Pancreas (tissue), 10 donors: ENCODE measurements around the gene CD19. TPM values are rescaled to one million over a fixed set of nuclear protein-coding genes. Genes with fewer than 3 reads are reported as not detected.
"Not testable (repeated sequence)": the region's sequence is repeated elsewhere in the genome, so short reads cannot be mapped to it uniquely, and the experiment has no call there.

Experiments
- ATAC-seq, 4 donors: fragments of 200-7000 bp; cut with Tn5 transposase; one replicate each; pipeline versions ENCODE4 v1.8.0 to v1.9.1; 2020; ENCODE audit warnings: mild to moderate bottlenecking in 4 of 4, moderate library complexity in 4 of 4
- DNase-seq, 6 donors: peaks; one replicate each; pipeline ENCODE4 v3.0.0-alpha.2; 2020
- FAIRE-seq: peaks from 2 replicates; lab custom pipeline; 2012; peaks lifted over from hg19 to GRCh38; lab: Jason Lieb, UNC
- H3K27ac ChIP-seq, 4 donors: fragments of 200-600 bp; sonication (generic); 1 replicate in 3 of 4; 2 replicates in 1 of 4; pipeline versions ENCODE4 v1.5.0 to v1.8.0; 2020
- H3K27me3 ChIP-seq, 4 donors: fragments of 200-600 bp; one replicate each; pipeline ENCODE4 v1.8.0; 2021
- H3K36me3 ChIP-seq, 3 donors: fragments of 200-600 bp; sonication (generic) in 1 of 3; one replicate each; pipeline versions ENCODE4 v1.5.0 to v1.8.0; 2020 to 2021
- H3K4me1 ChIP-seq, 3 donors: fragments of 200-600 bp; one replicate each; pipeline ENCODE4 v1.8.0; 2021
- H3K4me3 ChIP-seq, 4 donors: fragments of 200-600 bp; sonication (generic) in 2 of 4; one replicate each; pipeline versions ENCODE4 v1.5.0 to v1.8.0; 2020 to 2021
- H3K9me3 ChIP-seq, 4 donors: fragments of 200-600 bp; one replicate each; pipeline ENCODE4 v1.8.0; 2021
- CTCF ChIP-seq, 4 donors: fragments of 200-600 bp; sonication (generic) in 3 of 4; IDR thresholded peaks; one replicate each; pipeline versions ENCODE4 v1.5.0 to v1.8.0; 2021; ENCODE audit warnings: antibody characterized with exemption in 4 of 4
- WGBS, 2 donors: extraction: QIAGEN DNeasy Blood & Tissue Kit; methylation state at CpG; one replicate each; pipeline ENCODE4 v1.1.7; 2013; 5-methylcytosine and 5-hydroxymethylcytosine counted together
- intact Hi-C, 3 donors: fragments of 100-400 bp; cut with DNase I; formaldehyde crosslinking; loops; one replicate each; pipeline versions ENCODE4 v1.11.1 to v1.14.2; 2022
- polyA plus RNA-seq, 2 donors: library from polyadenylated mRNA; stranded (reverse); fragments of 200-250 nt; gene quantifications; one replicate each; pipeline ENCODE4 v1.2.3, GENCODE V29; 2013
- total RNA-seq, 6 donors: library from RNA; stranded (reverse); fragmentation: NEBNext Ultra II Directional in 4 of 6; extraction: Animal tissue kit (Norgen Biotek cat#: 25700) in 4 of 6; gene quantifications; one replicate each; pipeline versions ENCODE4 v1.2.1 to v1.2.4, GENCODE V29; 2021 to 2023
- donor health status: healthy with polysubstance abuse.
- donor health status: DM: no; HTN: no; CAD: no; lungs with moderate emphysema.
- donor health status: DM: no; HTN: no; CAD: no.
- donor health status: control.
- donor health status: control.
- donor health status: Bipolar disorder and iron deficiency.
- donor health status: DM: yes; HTN: yes; CAD: no.
- donor health status: DM: no; HTN: no; CAD: no.
- donor health status: DM: no; HTN: no; CAD: no.
- donor health status: DM: yes; HTN: yes; CAD: no.

CD19 gene
- total and polyA plus RNA-seq, 8 donors: 0.08 to 0.15 (median 0.09) TPM; not detected in 4

- Histone ChIP-seq H3K9me3 (no peaks in the 10 kb centered on the region), H3K4me3 (no peak overlapping the region), H3K27ac (no peak overlapping the region), H3K4me1 (no peaks in the 10 kb centered on the region), H3K27me3 (no peaks in the 10 kb centered on the region), H3K36me3 (no peaks in the 10 kb centered on the region)
- 54 to 55% methylated on average over 7 of the region's 7 CpGs for WGBS, 2 donors
- ATAC-seq (no peak), FAIRE-seq (no peak), DNase-seq (no peak)
- intact Hi-C loops: no loop called here
- no peak for TF ChIP-seq CTCF (IDR thresholded peaks at IDR 0.05)
Observed at GRCh38 chr16:28938721-28939120, 7.0 kb downstream of the CD19 start.

GRCh38 chr16:28939825-28940224 is 8.1 kb downstream of the CD19 start:
- H3K36me3 ChIP-seq, DNase-seq, H3K27ac ChIP-seq, H3K4me3 ChIP-seq, ATAC-seq, H3K4me1 ChIP-seq, H3K27me3 ChIP-seq, H3K9me3 ChIP-seq, FAIRE-seq: not testable (repeated sequence)
- intact Hi-C loops: loop anchor here in 1 of 3 donors (5.0 kb wide), 1 partner anchor 73 kb away; no protein-coding TSS in a partner anchor
- 81 to 87% methylated on average over 7 of the region's 7 CpGs for WGBS, 2 donors

GRCh38 chr16:28943281-28943680 is 11.5 kb downstream of the CD19 start:
- Histone ChIP-seq H3K9me3 (no peaks in the 10 kb centered on the region), H3K27me3 (no peaks in the 10 kb centered on the region), H3K4me3 (no peak overlapping the region), H3K27ac (no peak overlapping the region), H3K36me3 (no peaks in the 10 kb centered on the region), H3K4me1 (peaks cover 0 to 5% (median 0%) of the 10 kb centered on the region in 3 donors)
- TF ChIP-seq CTCF (IDR thresholded peaks at IDR 0.05): no peak
- no peak for ATAC-seq
- no peak for FAIRE-seq
- intact Hi-C loops: loop anchor here in 1 of 3 donors (5.0 kb wide), 1 partner anchor 76 kb away; no protein-coding TSS in a partner anchor
- no peak for DNase-seq

- Histone ChIP-seq H3K4me3 (no peak overlapping the region), H3K27ac (no peak overlapping the region), H3K27me3 (no peaks in the 10 kb centered on the region), H3K9me3 (no peaks in the 10 kb centered on the region), H3K4me1 (peaks cover 0 to 8% (median 2%) of the 10 kb centered on the region in 3 donors), H3K36me3 (no peaks in the 10 kb centered on the region)
- ATAC-seq: no peak
- TF ChIP-seq CTCF (IDR thresholded peaks at IDR 0.05): no peak
- whole genome bisulfite sequencing, 2 donors: 49 to 50% methylated on average over 4 of the region's 4 CpGs
- intact Hi-C loops: no loop called here
- no peak for FAIRE-seq
- DNase-seq: no peak
Observed at GRCh38 chr16:28946681-28947080, 14.9 kb downstream of the CD19 start.

GRCh38 chr16:28950648-28951409 is 19.1 kb downstream of the CD19 start, which contains the start of gene NFATC2IP:
Gene NFATC2IP (plus strand): TSS chr16:28950937. CDS start chr16:28951012, 75 bp downstream.
- Histone ChIP-seq H3K27ac (peak within 1 kb of the TSS; percentile 57 to 77 (median 64)), H3K4me3 (peak within 1 kb of the TSS; percentile 93 to 99 (median 97)), H3K4me1 (peaks cover 0 to 7% (median 5%) of the 10 kb centered on the region in 3 donors), H3K27me3 (no peaks in the 10 kb centered on the region), H3K9me3 (no peaks in the 10 kb centered on the region), H3K36me3 (peaks cover 0 to 6% (median 3%) of the 10 kb centered on the region in 3 donors)
- FAIRE-seq (peak; percentile 97), DNase-seq (peak; percentile 99 to 100 (median 100)), ATAC-seq (peak; percentile 95 to 99 (median 96))
- no peak for TF ChIP-seq CTCF (IDR thresholded peaks at IDR 0.05)
- WGBS, 2 donors: 0 to 1% methylated on average over 68 to 79 of the region's 79 CpGs
- intact Hi-C loops: no loop called here
